Measurements from ENCODE around the gene MAIP1.

DNA sequence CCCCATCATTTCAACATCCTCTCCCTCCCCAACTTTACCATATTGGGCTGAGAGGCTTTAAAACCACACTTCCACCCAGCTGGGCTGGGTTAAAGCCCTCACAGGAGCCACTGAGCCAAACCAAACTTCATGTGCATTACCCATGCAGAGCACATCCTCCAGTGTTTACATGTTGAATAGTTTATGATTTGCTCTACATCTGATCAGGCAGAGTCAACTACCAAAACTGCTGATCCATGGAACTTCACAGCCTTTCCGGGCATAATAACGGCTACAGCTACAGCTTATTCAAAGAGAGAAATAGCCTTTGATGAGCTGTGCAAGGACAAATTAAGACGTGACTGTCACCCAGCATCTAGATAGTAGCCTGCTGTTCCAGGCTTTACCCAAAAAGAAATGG lies 39.0 kb downstream of the MAIP1 start:
- TF ChIP-seq POLR2AphosphoS5 (IDR thresholded peaks at IDR 0.05; ENCODE audit: low read depth) (no peak), CTCF (IDR thresholded peaks at IDR 0.05; ENCODE audit: insufficient read depth, low read length) (no peak), GABPA (IDR thresholded peaks at IDR 0.05; ENCODE audit: low read depth) (no peak), SPI1 (IDR thresholded peaks at IDR 0.05; ENCODE audit: borderline replicate concordance, low read depth) (no peak)
